Lower leg skin (tissue), 4 donors: Measurements from ENCODE around the gene APRT. TPM values are rescaled to one million over a fixed set of nuclear protein-coding genes. Genes with fewer than 3 reads are reported as not detected.

ENCODE experiments used
- DNase-seq, 2 donors: peaks; one replicate each; pipeline ENCODE4 v3.0.0-alpha.2; 2019; ENCODE audit warnings: low spot score in 2 of 2
- H3K4me3 ChIP-seq: fragments of 200-600 bp; sonication (generic); 2 replicates; pipeline ENCODE4 v1.5.1; 2017; ENCODE audit warnings: mild to moderate bottlenecking, low read depth; ENCODE audit not compliant: poor library complexity, severe bottlenecking
- POLR2A ChIP-seq, 2 donors: fragments of 450-650 bp; IDR thresholded peaks; one replicate each; pipeline ENCODE4 v1.6.1; 2016 to 2017; ENCODE audit warnings: antibody characterized with exemption in 2 of 2, mild to moderate bottlenecking in 1 of 2, moderate library complexity in 1 of 2
- WGBS, 2 donors: methylation state at CpG; one replicate each; pipeline ENCODE4 v1.1.5; 2018; 5-methylcytosine and 5-hydroxymethylcytosine counted together
- intact Hi-C: fragments of 100-400 bp; cut with DNase I; formaldehyde crosslinking; loops from one replicate; pipeline ENCODE4 v1.15.0; 2023; ENCODE audit warnings: low total_unique reads
- total RNA-seq, 4 donors: library from RNA; depleted of rRNA; stranded (reverse); fragments of >200 nt; gene quantifications; one replicate each; pipeline ENCODE4 v1.1.0, GENCODE V29; 2016
- TF ChIP-seq, protein P1 (sequence below), 3 donors: fragments of 450-650 bp; IDR thresholded peaks; one replicate each; pipeline ENCODE4 v1.5.1; 2016; ENCODE audit warnings: antibody characterized with exemption in 3 of 3, mild to moderate bottlenecking in 3 of 3, moderate library complexity in 2 of 3

The APRT gene
- total RNA-seq, 4 donors from 2014 or later = 276 to 310 (median 291) TPM

GRCh38 chr16:88762258-88762870 is 49.4 kb downstream of the APRT start:
- 77 to 96% methylated on average over 8 to 16 of the region's 16 CpGs for WGBS, 2 donors
- TF ChIP-seq, protein P1, sequence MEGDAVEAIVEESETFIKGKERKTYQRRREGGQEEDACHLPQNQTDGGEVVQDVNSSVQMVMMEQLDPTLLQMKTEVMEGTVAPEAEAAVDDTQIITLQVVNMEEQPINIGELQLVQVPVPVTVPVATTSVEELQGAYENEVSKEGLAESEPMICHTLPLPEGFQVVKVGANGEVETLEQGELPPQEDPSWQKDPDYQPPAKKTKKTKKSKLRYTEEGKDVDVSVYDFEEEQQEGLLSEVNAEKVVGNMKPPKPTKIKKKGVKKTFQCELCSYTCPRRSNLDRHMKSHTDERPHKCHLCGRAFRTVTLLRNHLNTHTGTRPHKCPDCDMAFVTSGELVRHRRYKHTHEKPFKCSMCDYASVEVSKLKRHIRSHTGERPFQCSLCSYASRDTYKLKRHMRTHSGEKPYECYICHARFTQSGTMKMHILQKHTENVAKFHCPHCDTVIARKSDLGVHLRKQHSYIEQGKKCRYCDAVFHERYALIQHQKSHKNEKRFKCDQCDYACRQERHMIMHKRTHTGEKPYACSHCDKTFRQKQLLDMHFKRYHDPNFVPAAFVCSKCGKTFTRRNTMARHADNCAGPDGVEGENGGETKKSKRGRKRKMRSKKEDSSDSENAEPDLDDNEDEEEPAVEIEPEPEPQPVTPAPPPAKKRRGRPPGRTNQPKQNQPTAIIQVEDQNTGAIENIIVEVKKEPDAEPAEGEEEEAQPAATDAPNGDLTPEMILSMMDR (IDR thresholded peaks at IDR 0.05) = no peak
- TF ChIP-seq POLR2A (IDR thresholded peaks at IDR 0.05) = no peak
- DNase-seq = no peak
- H3K4me3 ChIP-seq = no peak overlapping the region
- intact Hi-C loops = no loop called here

- WGBS, 2 donors = 64 to 80% methylated on average over 6 to 8 of the region's 10 CpGs
- no peak for DNase-seq
- intact Hi-C loops = no loop called here
- no peak overlapping the region for H3K4me3 ChIP-seq
- TF ChIP-seq, protein P1 (IDR thresholded peaks at IDR 0.05) = no peak
- TF ChIP-seq POLR2A (IDR thresholded peaks at IDR 0.05) = no peak
Observed at GRCh38 chr16:88761830-88762229, 49.9 kb downstream of the APRT start.

GRCh38 chr16:88761143-88761534 is 50.6 kb downstream of the APRT start:
- DNase-seq = no peak
- TF ChIP-seq POLR2A (IDR thresholded peaks at IDR 0.05) = no peak
- TF ChIP-seq, protein P1 (IDR thresholded peaks at IDR 0.05) = no peak
- 82 to 93% methylated on average over 6 to 11 of the region's 11 CpGs for WGBS, 2 donors
- intact Hi-C loops = no loop called here
- H3K4me3 ChIP-seq = no peak overlapping the region

GRCh38 chr16:88760424-88761142 is 51.1 kb downstream of the APRT start:
- intact Hi-C loops = no loop called here
- DNase-seq = no peak
- 69 to 83% methylated on average over 16 to 24 of the region's 24 CpGs for WGBS, 2 donors
- no peak overlapping the region for H3K4me3 ChIP-seq
- TF ChIP-seq POLR2A (IDR thresholded peaks at IDR 0.05) = no peak
- TF ChIP-seq, protein P1 (IDR thresholded peaks at IDR 0.05) = no peak

GRCh38 chr16:88759976-88760350 is 51.8 kb downstream of the APRT start:
- intact Hi-C loops = no loop called here
- no peak overlapping the region for H3K4me3 ChIP-seq
- 94 to 96% methylated on average over 22 of the region's 22 CpGs for WGBS, 2 donors
- TF ChIP-seq, protein P1 (IDR thresholded peaks at IDR 0.05) = no peak
- TF ChIP-seq POLR2A (IDR thresholded peaks at IDR 0.05) = no peak
- DNase-seq = no peak

Other genes starting within 250 kb of the APRT start
- gene ZC3H18, start 241.5 kb downstream of the APRT start, total RNA-seq = 10 to 100 TPM; 16.5 to 32.3 (median 18.5) TPM
- under 1 TPM in 1 of 4 donors, not detected in 3; 0.91 TPM for gene IL17C, start 173.4 kb downstream of the APRT start, total RNA-seq
- 10 to 100 TPM; 30.5 to 93.2 (median 44.7) TPM for gene CYBA, start 160.9 kb downstream of the APRT start, total RNA-seq
- 10 to 100 TPM; 40.2 to 93.5 (median 67.1) TPM for gene MVD, start 148.8 kb downstream of the APRT start, total RNA-seq
- gene SNAI3, start 125.4 kb downstream of the APRT start, total RNA-seq = under 1 TPM; 0.17 to 0.81 (median 0.29) TPM
- 10 to 100 TPM; 14.7 to 21.8 (median 17.7) TPM for gene RNF166, start 105.5 kb downstream of the APRT start, total RNA-seq
- 1 to 10 TPM; 9.4 to 9.9 (median 9.5) TPM for gene CTU2, start 105.4 kb downstream of the APRT start, total RNA-seq
- gene PIEZO1, start 26.7 kb downstream of the APRT start, total RNA-seq = 100 to 1,000 TPM; 196 to 281 (median 206) TPM
- 10 to 100 TPM in 2 of 4 donors, 1 to 10 TPM in 2; 2.9 to 14.7 (median 7.9) TPM for gene CDT1, start 8.1 kb downstream of the APRT start, total RNA-seq
- 10 to 100 TPM; 17.3 to 45.6 (median 37.3) TPM for gene GALNS, start 45.0 kb upstream of the APRT start, total RNA-seq
- gene TRAPPC2L, start 45.2 kb upstream of the APRT start, total RNA-seq = 10 to 100 TPM; 29.9 to 43.0 (median 38.6) TPM
- gene PABPN1L, start 54.7 kb upstream of the APRT start, total RNA-seq = not detected
- gene CBFA2T3, start 165.3 kb upstream of the APRT start, total RNA-seq = 1 to 10 TPM in 3 of 4 donors, under 1 TPM in 1; 0.93 to 4.4 (median 2.9) TPM